Keratinocyte (primary cell): ENCODE measurements around the gene TAS2R19. TPM values are rescaled to one million over a fixed set of nuclear protein-coding genes. Genes with fewer than 3 reads are reported as not detected.

Source experiments
- DNase-seq: peaks from one replicate; pipeline ENCODE4 v3.0.0-alpha.2; 2011; ENCODE audit warnings: low read depth, missing footprints, low spot score
- FAIRE-seq: peaks from 2 replicates; lab custom pipeline; 2011; peaks lifted over from hg19 to GRCh38; lab: Jason Lieb, UNC
- H2AFZ ChIP-seq: 2 replicates; pipeline ENCODE4 v1.6.0; 2012; ENCODE audit warnings: low read length, control low read depth, inconsistent platforms; ENCODE audit not compliant: control insufficient read depth
- H3K27ac ChIP-seq: 2 replicates; pipeline ENCODE4 v1.5.1; 2011; ENCODE audit warnings: low read length; ENCODE audit not compliant: control insufficient read depth, insufficient read depth
- H3K27me3 ChIP-seq: 3 replicates; pipeline ENCODE4 v1.6.0; 2011; ENCODE audit warnings: low read length; ENCODE audit not compliant: control insufficient read depth, insufficient read depth; ENCODE audit errors: extremely low read depth
- H3K36me3 ChIP-seq, 2 experiments: 2 replicates in 1 of 2; 3 replicates in 1 of 2; pipeline ENCODE4 v1.5.1; 2011; ENCODE audit warnings: low read length in 2 of 2, mild to moderate bottlenecking in 1 of 2; ENCODE audit not compliant: control insufficient read depth in 2 of 2, insufficient read depth in 2 of 2; ENCODE audit errors: extremely low read depth in 1 of 2
- H3K4me1 ChIP-seq: 3 replicates; pipeline ENCODE4 v1.5.1; 2011; ENCODE audit warnings: low read length; ENCODE audit not compliant: control insufficient read depth, insufficient read depth; ENCODE audit errors: extremely low read depth
- H3K4me2 ChIP-seq: 3 replicates; pipeline ENCODE4 v1.6.0; 2011; ENCODE audit warnings: low read depth, low read length; ENCODE audit not compliant: control insufficient read depth, insufficient read depth; ENCODE audit errors: extremely low read depth
- H3K4me3 ChIP-seq, 3 experiments: fragments of 200-600 bp in 1 of 3; sonication (generic) in 1 of 3; 2 replicates in 2 of 3; 3 replicates in 1 of 3; pipeline ENCODE4 v1.5.1; 2011 to 2016; ENCODE audit warnings: low read length in 3 of 3, mild to moderate bottlenecking in 3 of 3, control low read depth in 2 of 3, inconsistent platforms in 1 of 3, low read depth in 1 of 3, mixed read lengths in 1 of 3, mixed run types in 1 of 3, moderate library complexity in 1 of 3; ENCODE audit not compliant: control insufficient read depth in 2 of 3, insufficient read depth in 2 of 3; ENCODE audit errors: extremely low read depth in 1 of 3
- H3K79me2 ChIP-seq: 2 replicates; pipeline ENCODE4 v1.6.0; 2012; ENCODE audit warnings: low read length; ENCODE audit not compliant: control insufficient read depth, insufficient read depth
- H3K9ac ChIP-seq: 3 replicates; pipeline ENCODE4 v1.6.0; 2011; ENCODE audit warnings: low read length; ENCODE audit not compliant: control insufficient read depth, insufficient read depth; ENCODE audit errors: extremely low read depth
- H3K9me1 ChIP-seq: 3 replicates; pipeline ENCODE4 v1.6.0; 2011; ENCODE audit warnings: low read length; ENCODE audit not compliant: control insufficient read depth, insufficient read depth; ENCODE audit errors: extremely low read depth
- H3K9me3 ChIP-seq: 2 replicates; pipeline ENCODE4 v1.5.1; 2012; ENCODE audit warnings: low read depth, low read length; ENCODE audit not compliant: control insufficient read depth
- H4K20me1 ChIP-seq: 3 replicates; pipeline ENCODE4 v1.6.0; 2011; ENCODE audit warnings: low read length; ENCODE audit not compliant: control insufficient read depth, insufficient read depth; ENCODE audit errors: extremely low read depth
- CTCF ChIP-seq, 3 experiments: IDR thresholded peaks in 1 of 3; conservative IDR thresholded peaks in 1 of 3; optimal IDR thresholded peaks in 1 of 3; 2 replicates in 2 of 3; 3 replicates in 1 of 3; pipeline versions ENCODE3 to v1.5.1; 2011; ENCODE audit warnings: low read length in 3 of 3, mild to moderate bottlenecking in 3 of 3, moderate library complexity in 2 of 3, control low read depth in 1 of 3, inconsistent platforms in 1 of 3; ENCODE audit not compliant: insufficient read depth in 2 of 3; ENCODE audit errors: extremely low read depth in 1 of 3
- EZH2 ChIP-seq: IDR thresholded peaks from one replicate; pipeline ENCODE4 v1.6.1; 2012; ENCODE audit warnings: inconsistent platforms, mild to moderate bottlenecking, low read length, moderate library complexity
- dilution Hi-C: fragments of 300-500 bp; cut with MboI; formaldehyde crosslinking; loops from one replicate; pipeline ENCODE4 v1.7.0; 2020; ENCODE audit warnings: low sequenced_read_pairs; ENCODE audit not compliant: extremely low pct_ligation_motif_present
- polyA plus RNA-seq, 5 experiments: library from polyadenylated mRNA; depleted of rRNA in 3 of 5; stranded (reverse) in 3 of 5; stranded (forward) in 1 of 5; unstranded in 1 of 5; fragments of >200 nt; gene quantifications; 1 replicate in 1 of 5; 2 replicates in 3 of 5; 3 replicates in 1 of 5; pipeline versions ENCODE4 v1.2.1 to v1.2.3, GENCODE V29; 2011 to 2012; ENCODE audit warnings: missing spikeins in 2 of 5, low read depth in 1 of 5, low replicate concordance in 1 of 5

TAS2R19 gene
- polyA plus RNA-seq, 1 donor (not counting 4 experiments of a cell fraction or from before 2014, with no cell fraction given), result 0.31 TPM

- Histone ChIP-seq H3K9me3 (no peaks in the 10 kb centered on the region), H3K9ac (no peak overlapping the region), H3K27ac (no peak overlapping the region), H3K4me1 (no peaks in the 10 kb centered on the region), H2AFZ (no peak overlapping the region), H3K4me2 (no peak overlapping the region), H3K27me3 (no peaks in the 10 kb centered on the region), H3K36me3 (no peaks in the 10 kb centered on the region), H3K79me2 (no peaks in the 10 kb centered on the region), H3K9me1 (no peaks in the 10 kb centered on the region), H3K4me3 (no peak overlapping the region), H4K20me1 (no peaks in the 10 kb centered on the region)
- DNase-seq (no peak), FAIRE-seq (no peak)
- TF ChIP-seq EZH2 (no peak), CTCF (optimal IDR thresholded peaks at IDR 0.05 in 1 of 3, IDR thresholded peaks at IDR 0.05 in 1 of 3, conservative IDR thresholded peaks at IDR 0.05 in 1 of 3; ENCODE audit: extremely low read depth in 1 of 3, insufficient read depth in 2 of 3, low read length in 3 of 3) (no peak)
- dilution Hi-C loops, result no loop called here
Measured at GRCh38 chr12:11015775-11016430, 6.5 kb downstream of the TAS2R19 start.

GRCh38 chr12:11014234-11014633 is 8.2 kb downstream of the TAS2R19 start:
- Histone ChIP-seq H3K27me3 (no peaks in the 10 kb centered on the region), H2AFZ (no peak overlapping the region), H3K9me1 (no peaks in the 10 kb centered on the region), H4K20me1 (no peaks in the 10 kb centered on the region), H3K4me3 (no peak overlapping the region), H3K79me2 (no peaks in the 10 kb centered on the region), H3K4me2 (no peak overlapping the region), H3K27ac (no peak overlapping the region), H3K36me3 (no peaks in the 10 kb centered on the region), H3K9me3 (no peaks in the 10 kb centered on the region), H3K4me1 (no peaks in the 10 kb centered on the region), H3K9ac (no peak overlapping the region)
- DNase-seq (no peak), FAIRE-seq (peak; percentile 61)
- no peak for TF ChIP-seq CTCF (optimal IDR thresholded peaks at IDR 0.05 in 1 of 3, IDR thresholded peaks at IDR 0.05 in 1 of 3, conservative IDR thresholded peaks at IDR 0.05 in 1 of 3; ENCODE audit: extremely low read depth in 1 of 3, insufficient read depth in 2 of 3, low read length in 3 of 3)
- no peak for TF ChIP-seq EZH2
- dilution Hi-C loops, result no loop called here
